ENCODE results near the gene PRPF6. TPM values are rescaled to one million over a fixed set of nuclear protein-coding genes. Genes with fewer than 3 reads are reported as not detected.

Gene PRPF6
- total RNA-seq, 1 donor from 2014 or later = 51.9 TPM

- no peaks in the 10 kb centered on the region for H3K27me3 ChIP-seq
- H3K36me3 ChIP-seq = no peaks in the 10 kb centered on the region
- no peak overlapping the region for H3K4me3 ChIP-seq
- peaks cover 19% of the 10 kb centered on the region for H3K36me3 Mint-ChIP-seq
- H3K4me1 ChIP-seq = no peaks in the 10 kb centered on the region
- no peaks in the 10 kb centered on the region for H3K9me3 ChIP-seq (ENCODE audit: low read depth)
- no peaks in the 10 kb centered on the region for H3K9me3 Mint-ChIP-seq
- TF ChIP-seq EZH2phosphoT487 (IDR thresholded peaks at IDR 0.05) = no peak
- TF ChIP-seq EZH2 (IDR thresholded peaks at IDR 0.05) = no peak
- TF ChIP-seq CTCF (IDR thresholded peaks at IDR 0.05) = no peak
- H3K4me3 Mint-ChIP-seq = no peak overlapping the region
- no peak overlapping the region for H3K27ac ChIP-seq
- no peak overlapping the region for H3K4me2 ChIP-seq
- H4K20me1 ChIP-seq (ENCODE audit: low read depth) = peaks cover 46% of the 10 kb centered on the region
- no peaks in the 10 kb centered on the region for H3K79me2 ChIP-seq (ENCODE audit: low read depth)
- H3K27me3 Mint-ChIP-seq (ENCODE audit: insufficient read depth, low read depth) = peaks cover 4% of the 10 kb centered on the region
- no peak overlapping the region for H3K9ac ChIP-seq
- no peak for DNase-seq (ENCODE audit: low spot score)
- H2AFZ ChIP-seq (replicated peaks) = no peak overlapping the region
- H3K27ac Mint-ChIP-seq = no peak overlapping the region
- peaks cover 14% of the 10 kb centered on the region for H3F3A ChIP-seq (ENCODE audit: low read depth)
- H3K4me1 Mint-ChIP-seq = peaks cover 5% of the 10 kb centered on the region
Observed at GRCh38 chr20:63937596-63937995, 43.3 kb upstream of the PRPF6 start.

GRCh38 chr20:63939061-63939935, 41.6 kb upstream of the PRPF6 start:
- Histone ChIP-seq H3K27me3 (no peaks in the 10 kb centered on the region), H3F3A (ENCODE audit: low read depth) (peaks cover 18% of the 10 kb centered on the region), H3K36me3 (no peaks in the 10 kb centered on the region), H3K79me2 (ENCODE audit: low read depth) (no peaks in the 10 kb centered on the region), H3K4me1 (no peaks in the 10 kb centered on the region), H3K4me3 (peak overlapping the region; percentile 13), H3K4me2 (peak overlapping the region; percentile 37), H4K20me1 (ENCODE audit: low read depth) (peaks cover 55% of the 10 kb centered on the region), H3K9me3 (ENCODE audit: low read depth) (no peaks in the 10 kb centered on the region), H3K9ac (no peak overlapping the region), H3K27ac (no peak overlapping the region), H2AFZ (replicated peaks) (no peak overlapping the region)
- Mint-ChIP-seq H3K9me3 (no peaks in the 10 kb centered on the region), H3K27ac (no peak overlapping the region), H3K4me3 (no peak overlapping the region), H3K27me3 (ENCODE audit: insufficient read depth, low read depth) (peaks cover 4% of the 10 kb centered on the region), H3K4me1 (peaks cover 5% of the 10 kb centered on the region), H3K36me3 (peaks cover 19% of the 10 kb centered on the region)
- TF ChIP-seq EZH2phosphoT487 (IDR thresholded peaks at IDR 0.05) (no peak), EZH2 (IDR thresholded peaks at IDR 0.05) (no peak), CTCF (IDR thresholded peaks at IDR 0.05) (no peak)
- no peak for DNase-seq (ENCODE audit: low spot score)

GRCh38 chr20:63940071-63940471, 40.9 kb upstream of the PRPF6 start:
- H2AFZ ChIP-seq (replicated peaks) = no peak overlapping the region
- H3K9me3 ChIP-seq (ENCODE audit: low read depth) = no peaks in the 10 kb centered on the region
- H3F3A ChIP-seq (ENCODE audit: low read depth) = peaks cover 18% of the 10 kb centered on the region
- no peak overlapping the region for H3K4me2 ChIP-seq
- no peaks in the 10 kb centered on the region for H3K79me2 ChIP-seq (ENCODE audit: low read depth)
- Mint-ChIP-seq H3K36me3 (peaks cover 16% of the 10 kb centered on the region), H3K9me3 (no peaks in the 10 kb centered on the region), H3K27ac (no peak overlapping the region), H3K27me3 (ENCODE audit: insufficient read depth, low read depth) (peaks cover 7% of the 10 kb centered on the region), H3K4me3 (no peak overlapping the region), H3K4me1 (peaks cover 5% of the 10 kb centered on the region)
- peaks cover 48% of the 10 kb centered on the region for H4K20me1 ChIP-seq (ENCODE audit: low read depth)
- H3K36me3 ChIP-seq = no peaks in the 10 kb centered on the region
- H3K4me3 ChIP-seq = no peak overlapping the region
- no peaks in the 10 kb centered on the region for H3K4me1 ChIP-seq
- TF ChIP-seq CTCF (IDR thresholded peaks at IDR 0.05) = no peak
- TF ChIP-seq EZH2phosphoT487 (IDR thresholded peaks at IDR 0.05) = no peak
- no peak for TF ChIP-seq EZH2 (IDR thresholded peaks at IDR 0.05)
- H3K27ac ChIP-seq = no peak overlapping the region
- H3K27me3 ChIP-seq = no peaks in the 10 kb centered on the region
- DNase-seq (ENCODE audit: low spot score) = no peak
- no peak overlapping the region for H3K9ac ChIP-seq
